ENCODE measurements around the gene NTM.

The NTM gene

DNA sequence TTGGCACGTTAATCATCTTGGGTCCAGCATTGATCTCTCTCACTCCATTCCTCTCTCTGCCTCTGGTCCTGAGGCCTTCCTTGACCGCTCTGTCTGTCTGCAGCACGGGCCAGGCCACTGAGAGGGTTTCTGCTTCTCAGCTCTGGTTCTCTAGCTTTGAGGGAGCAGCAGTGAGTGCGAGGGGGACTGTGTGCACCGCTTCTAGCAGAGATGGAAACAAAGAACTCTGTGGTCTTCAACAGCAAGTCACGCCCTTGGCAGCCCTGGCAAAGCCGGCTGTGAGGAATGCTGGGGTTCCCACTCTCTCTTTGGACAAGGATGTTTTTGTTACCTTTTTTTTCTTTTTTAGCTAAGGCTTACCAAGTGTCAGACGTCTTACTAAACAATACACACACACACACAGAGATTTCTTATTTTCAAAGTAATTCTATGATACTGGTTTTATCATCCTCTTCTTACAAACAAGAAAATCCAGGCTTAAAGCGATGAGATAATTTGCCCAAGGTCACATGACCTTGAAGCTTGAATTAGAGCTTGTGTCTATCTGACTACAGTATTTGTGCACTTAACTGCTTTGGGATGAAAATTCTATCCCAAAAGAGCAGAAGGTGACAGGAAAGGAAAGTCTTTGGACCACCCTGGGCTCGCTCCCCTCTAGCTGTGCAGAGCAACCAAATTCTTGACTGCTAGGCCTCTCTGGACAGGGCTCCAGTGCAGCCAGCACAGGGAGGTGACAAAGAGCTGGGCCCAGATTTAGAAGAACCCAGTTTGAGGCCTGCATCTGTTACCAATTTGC, 293.2 kb downstream of the NTM start:
- TF ChIP-seq, protein P1, sequence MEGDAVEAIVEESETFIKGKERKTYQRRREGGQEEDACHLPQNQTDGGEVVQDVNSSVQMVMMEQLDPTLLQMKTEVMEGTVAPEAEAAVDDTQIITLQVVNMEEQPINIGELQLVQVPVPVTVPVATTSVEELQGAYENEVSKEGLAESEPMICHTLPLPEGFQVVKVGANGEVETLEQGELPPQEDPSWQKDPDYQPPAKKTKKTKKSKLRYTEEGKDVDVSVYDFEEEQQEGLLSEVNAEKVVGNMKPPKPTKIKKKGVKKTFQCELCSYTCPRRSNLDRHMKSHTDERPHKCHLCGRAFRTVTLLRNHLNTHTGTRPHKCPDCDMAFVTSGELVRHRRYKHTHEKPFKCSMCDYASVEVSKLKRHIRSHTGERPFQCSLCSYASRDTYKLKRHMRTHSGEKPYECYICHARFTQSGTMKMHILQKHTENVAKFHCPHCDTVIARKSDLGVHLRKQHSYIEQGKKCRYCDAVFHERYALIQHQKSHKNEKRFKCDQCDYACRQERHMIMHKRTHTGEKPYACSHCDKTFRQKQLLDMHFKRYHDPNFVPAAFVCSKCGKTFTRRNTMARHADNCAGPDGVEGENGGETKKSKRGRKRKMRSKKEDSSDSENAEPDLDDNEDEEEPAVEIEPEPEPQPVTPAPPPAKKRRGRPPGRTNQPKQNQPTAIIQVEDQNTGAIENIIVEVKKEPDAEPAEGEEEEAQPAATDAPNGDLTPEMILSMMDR (IDR thresholded peaks at IDR 0.05), result no peak

DNA sequence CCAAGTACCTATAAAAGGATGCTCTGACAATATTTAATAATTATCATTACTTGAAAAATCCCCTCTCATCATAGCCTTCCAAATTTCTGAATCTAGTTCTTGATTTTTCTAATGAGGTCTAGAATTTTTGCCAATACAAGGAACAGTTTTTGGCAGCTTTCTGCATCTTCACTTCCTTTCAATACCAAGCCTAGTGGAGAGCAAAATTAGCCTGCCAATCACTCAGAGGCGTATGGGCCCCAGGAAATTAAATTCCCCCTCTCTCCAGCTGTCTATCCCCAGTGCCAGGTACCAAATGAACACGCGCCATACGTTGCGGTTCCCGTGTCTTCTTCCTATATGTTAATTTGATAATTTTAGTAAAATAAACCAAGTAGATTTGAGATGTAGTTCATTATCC, 293.9 kb downstream of the NTM start:
- Histone ChIP-seq H3K4me1 (no peaks in the 10 kb centered on the region), H3K4me2 (ENCODE audit: low read length) (no peak overlapping the region), H3K9ac (no peak overlapping the region), H2AFZ (no peak overlapping the region), H3K27me3 (ENCODE audit: control insufficient read depth, insufficient read depth, low read length) (no peaks in the 10 kb centered on the region), H3K36me3 (ENCODE audit: control insufficient read depth, insufficient read depth, low read length) (no peaks in the 10 kb centered on the region), H3K9me3 (ENCODE audit: control insufficient read depth, low read length) (no peaks in the 10 kb centered on the region), H3K4me3 (ENCODE audit: low read depth, low read length) (no peak overlapping the region), H3K79me2 (no peaks in the 10 kb centered on the region), H3K27ac (no peak overlapping the region)
- TF ChIP-seq, protein P1 (IDR thresholded peaks at IDR 0.05), result no peak

More for the DNA sequence above, 293.2 kb downstream of the NTM start:
- no peaks in the 10 kb centered on the region for H3K27me3 ChIP-seq (ENCODE audit: control insufficient read depth, insufficient read depth, low read length)
- H3K4me3 ChIP-seq (ENCODE audit: low read depth, low read length), result no peak overlapping the region
- H3K9ac ChIP-seq, result no peak overlapping the region
- H3K36me3 ChIP-seq (ENCODE audit: control insufficient read depth, insufficient read depth, low read length), result no peaks in the 10 kb centered on the region
- no peak overlapping the region for H2AFZ ChIP-seq
- no peaks in the 10 kb centered on the region for H3K4me1 ChIP-seq
- H3K79me2 ChIP-seq, result no peaks in the 10 kb centered on the region
- no peak overlapping the region for H3K4me2 ChIP-seq (ENCODE audit: low read length)
- H3K9me3 ChIP-seq (ENCODE audit: control insufficient read depth, low read length), result no peaks in the 10 kb centered on the region
- H3K27ac ChIP-seq, result no peak overlapping the region

DNA sequence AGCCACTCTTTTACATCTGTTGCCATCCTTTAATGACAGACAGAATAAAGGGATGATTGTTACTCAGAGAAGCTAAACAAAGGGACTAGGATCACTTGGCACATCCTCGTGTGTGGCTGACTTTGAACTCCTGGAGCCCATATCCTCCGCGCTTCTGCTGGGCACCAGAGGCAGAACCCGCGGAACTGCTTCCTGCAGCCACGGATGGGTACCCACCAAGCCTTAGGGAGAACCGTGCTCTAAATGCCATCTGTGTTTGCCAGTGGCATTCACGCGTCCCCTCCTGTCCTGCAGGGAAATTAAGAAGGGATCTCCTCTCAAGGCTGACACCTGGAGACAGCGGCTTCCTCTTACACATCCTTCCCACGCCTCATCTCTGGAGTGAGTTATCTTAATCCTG, 294.4 kb downstream of the NTM start:
- Histone ChIP-seq H3K27me3 (ENCODE audit: control insufficient read depth, insufficient read depth, low read length) (no peaks in the 10 kb centered on the region), H3K27ac (no peak overlapping the region)

DNA sequence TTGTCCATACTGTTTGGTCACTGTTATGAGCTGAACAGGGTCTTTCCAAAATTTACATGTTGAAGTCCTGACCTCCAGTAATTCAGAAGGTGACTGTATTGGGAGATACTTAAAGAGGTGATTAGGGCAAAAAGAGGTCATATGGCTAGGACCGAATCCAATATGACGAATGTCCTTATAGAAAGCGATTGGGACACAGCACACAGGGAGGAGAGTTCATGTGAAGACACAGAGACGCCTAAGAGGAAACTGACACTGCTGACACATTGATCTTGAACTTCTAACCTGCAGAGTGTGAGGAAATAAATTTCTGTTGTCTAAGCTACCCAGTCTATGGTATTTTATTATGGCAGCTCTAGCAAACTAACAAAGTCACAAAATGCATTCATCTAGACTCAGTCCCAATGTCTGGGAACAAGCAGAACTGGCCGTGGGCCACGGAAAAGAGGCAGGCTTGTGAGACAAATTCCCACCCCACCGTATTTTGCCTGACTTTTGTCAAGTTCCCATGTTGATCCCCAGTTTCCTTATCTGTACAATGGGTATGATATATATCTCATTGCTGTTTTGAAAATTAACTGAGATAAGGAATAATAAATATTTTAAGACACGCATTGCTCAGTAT, 295.0 kb downstream of the NTM start:
- Histone ChIP-seq H3K36me3 (ENCODE audit: control insufficient read depth, insufficient read depth, low read length) (no peaks in the 10 kb centered on the region), H3K4me3 (ENCODE audit: low read depth, low read length) (no peak overlapping the region), H3K4me1 (no peaks in the 10 kb centered on the region), H2AFZ (no peak overlapping the region), H3K4me2 (ENCODE audit: low read length) (no peak overlapping the region), H3K79me2 (no peaks in the 10 kb centered on the region), H3K9ac (no peak overlapping the region), H3K27me3 (ENCODE audit: control insufficient read depth, insufficient read depth, low read length) (no peaks in the 10 kb centered on the region), H3K27ac (no peak overlapping the region), H3K9me3 (ENCODE audit: control insufficient read depth, low read length) (no peaks in the 10 kb centered on the region)
- TF ChIP-seq, protein P1 (IDR thresholded peaks at IDR 0.05), result no peak

More for the DNA sequence above, 294.4 kb downstream of the NTM start:
- no peak overlapping the region for H3K9ac ChIP-seq
- H3K4me2 ChIP-seq (ENCODE audit: low read length), result no peak overlapping the region
- no peaks in the 10 kb centered on the region for H3K36me3 ChIP-seq (ENCODE audit: control insufficient read depth, insufficient read depth, low read length)
- no peaks in the 10 kb centered on the region for H3K79me2 ChIP-seq
- no peaks in the 10 kb centered on the region for H3K4me1 ChIP-seq
- no peak overlapping the region for H2AFZ ChIP-seq
- TF ChIP-seq, protein P1 (IDR thresholded peaks at IDR 0.05), result no peak
- no peak overlapping the region for H3K4me3 ChIP-seq (ENCODE audit: low read depth, low read length)
- no peaks in the 10 kb centered on the region for H3K9me3 ChIP-seq (ENCODE audit: control insufficient read depth, low read length)

Data from parathyroid adenoma (tissue), 2 donors.